ENCODE results near the gene IDH3B.

DNA sequence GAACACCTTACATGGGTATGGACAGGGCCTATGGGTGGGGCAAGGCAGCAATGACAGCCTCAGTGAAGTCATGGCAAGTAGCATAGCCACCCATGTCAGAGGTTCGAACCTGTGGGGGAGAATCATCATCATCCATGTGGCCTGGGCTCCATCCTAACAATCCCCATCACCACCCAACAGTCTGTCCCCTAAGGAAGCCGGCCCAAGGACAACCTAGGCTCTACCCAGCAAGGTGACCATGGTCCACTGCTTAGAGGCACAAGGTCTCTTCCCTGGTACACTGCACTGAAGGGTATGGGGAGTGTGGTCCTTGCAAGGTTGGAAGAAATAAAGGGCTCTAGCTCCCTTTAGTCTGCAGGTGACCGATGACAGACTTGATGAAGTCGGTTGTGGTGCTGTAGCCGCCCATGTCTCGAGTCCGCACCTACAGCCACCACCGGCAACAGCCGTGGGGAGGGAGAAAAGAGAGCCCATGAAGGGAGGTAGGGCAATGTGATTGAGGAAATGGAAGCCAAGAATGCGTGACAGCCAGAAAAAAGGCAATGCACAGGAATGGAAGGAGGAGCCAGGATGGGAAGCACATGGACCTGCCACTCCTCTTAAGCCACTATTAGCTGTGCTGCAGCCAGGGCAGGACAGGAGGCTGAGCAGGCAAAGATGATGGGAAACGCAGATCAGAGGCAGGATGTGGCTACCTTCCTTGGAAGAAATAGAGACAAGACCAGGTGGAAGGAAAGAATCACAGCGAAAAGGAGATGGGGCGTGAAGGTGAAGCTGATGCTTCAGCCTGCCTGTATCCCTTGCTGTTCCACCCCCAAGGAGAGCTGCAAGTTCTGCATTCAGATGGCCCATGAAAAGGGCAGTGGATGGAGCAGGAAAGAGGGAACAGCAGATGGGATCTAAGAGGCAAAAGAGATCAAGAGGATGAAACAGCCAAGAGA lies 5.3 kb downstream of the IDH3B start:
- TF ChIP-seq, protein P1, sequence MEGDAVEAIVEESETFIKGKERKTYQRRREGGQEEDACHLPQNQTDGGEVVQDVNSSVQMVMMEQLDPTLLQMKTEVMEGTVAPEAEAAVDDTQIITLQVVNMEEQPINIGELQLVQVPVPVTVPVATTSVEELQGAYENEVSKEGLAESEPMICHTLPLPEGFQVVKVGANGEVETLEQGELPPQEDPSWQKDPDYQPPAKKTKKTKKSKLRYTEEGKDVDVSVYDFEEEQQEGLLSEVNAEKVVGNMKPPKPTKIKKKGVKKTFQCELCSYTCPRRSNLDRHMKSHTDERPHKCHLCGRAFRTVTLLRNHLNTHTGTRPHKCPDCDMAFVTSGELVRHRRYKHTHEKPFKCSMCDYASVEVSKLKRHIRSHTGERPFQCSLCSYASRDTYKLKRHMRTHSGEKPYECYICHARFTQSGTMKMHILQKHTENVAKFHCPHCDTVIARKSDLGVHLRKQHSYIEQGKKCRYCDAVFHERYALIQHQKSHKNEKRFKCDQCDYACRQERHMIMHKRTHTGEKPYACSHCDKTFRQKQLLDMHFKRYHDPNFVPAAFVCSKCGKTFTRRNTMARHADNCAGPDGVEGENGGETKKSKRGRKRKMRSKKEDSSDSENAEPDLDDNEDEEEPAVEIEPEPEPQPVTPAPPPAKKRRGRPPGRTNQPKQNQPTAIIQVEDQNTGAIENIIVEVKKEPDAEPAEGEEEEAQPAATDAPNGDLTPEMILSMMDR (conservative IDR thresholded peaks at IDR 0.05; ENCODE audit: low read depth, low read length): no peak
- TF ChIP-seq EZH2 (IDR thresholded peaks at IDR 0.05; ENCODE audit: low read length, unreplicated experiment) (no peak), EZH2phosphoT487 (IDR thresholded peaks at IDR 0.05; ENCODE audit: borderline replicate concordance, low read length) (no peak)

All from PC-3 (cell line).